ENCODE data around the gene OTOG.

GRCh38 chr11:17591293-17591692, 44.2 kb downstream of the OTOG start:
- no peak for TF ChIP-seq CTCF (IDR thresholded peaks at IDR 0.05)
- no peak for TF ChIP-seq POLR2A (IDR thresholded peaks at IDR 0.05)
